HEK293 (cell line): ENCODE results near the gene BYSL.

Experiments used
- CTCF ChIA-PET: fragments of 350-600 bp; formaldehyde crosslinking; extraction: SDS; loops from one replicate; lab custom pipeline; 2021; ENCODE audit warnings: antibody characterized with exemption; lab: Yijun Ruan, JAX
- POLR2A ChIA-PET: fragments of 300-600 bp; formaldehyde crosslinking; extraction: SDS; loops from one replicate; lab custom pipeline; 2020; ENCODE audit warnings: antibody characterized with exemption, inconsistent platforms; lab: Yijun Ruan, JAX
- H3K27ac ChIP-seq: fragments of 200-500 bp; sonication (Bioruptor generic); 2 replicates; pipeline ENCODE4 v1.5.1; 2014; ENCODE audit warnings: low read depth, low read length, control low read depth, inconsistent platforms; ENCODE audit errors: extremely low read depth
- H3K36me3 ChIP-seq, 2 experiments: fragments of 200-500 bp in 1 of 2; sonication (Bioruptor generic) in 1 of 2; 1 replicate in 1 of 2; 2 replicates in 1 of 2; pipeline ENCODE4 v1.5.1; 2014 to 2017; ENCODE audit warnings: inconsistent platforms in 2 of 2, low read length in 2 of 2; ENCODE audit not compliant: control insufficient read depth in 2 of 2, insufficient read depth in 1 of 2
- H3K4me1 ChIP-seq: fragments of 200-500 bp; sonication (Bioruptor generic); 2 replicates; pipeline ENCODE4 v1.5.1; 2014; ENCODE audit warnings: mild to moderate bottlenecking, low read length, inconsistent platforms; ENCODE audit not compliant: control insufficient read depth, insufficient read depth
- H3K4me3 ChIP-seq: 2 replicates; pipeline ENCODE4 v1.5.1; 2011; ENCODE audit warnings: low read depth, mild to moderate bottlenecking, control low read depth, low read length, moderate library complexity
- H3K9me3 ChIP-seq: fragments of 200-500 bp; sonication (Bioruptor generic); 2 replicates; pipeline ENCODE4 v1.5.1; 2014; ENCODE audit warnings: low read depth, low read length, inconsistent platforms; ENCODE audit not compliant: control insufficient read depth, insufficient read depth
- AEBP2 ChIP-seq: fragments of 450-650 bp; formaldehyde crosslinking; IDR thresholded peaks from 2 replicates; pipeline ENCODE4 v1.5.1; 2016; ENCODE audit warnings: missing biosample characterization, missing genetic modification characterization, borderline replicate concordance
- GLIS1 ChIP-seq: fragments of 450-650 bp; formaldehyde crosslinking; IDR thresholded peaks from 2 replicates; pipeline ENCODE4 v1.5.1; 2016; ENCODE audit warnings: missing biosample characterization, missing genetic modification characterization
- HIC1 ChIP-seq: fragments of 450-650 bp; formaldehyde crosslinking; IDR thresholded peaks from 2 replicates; pipeline ENCODE4 v1.5.1; 2016; ENCODE audit warnings: missing biosample characterization, missing genetic modification characterization
- KLF1 ChIP-seq: fragments of 450-650 bp; formaldehyde crosslinking; IDR thresholded peaks from 2 replicates; pipeline ENCODE4 v1.5.1; 2016; ENCODE audit warnings: missing biosample characterization, missing genetic modification characterization
- PRDM6 ChIP-seq: fragments of 450-650 bp; formaldehyde crosslinking; IDR thresholded peaks from 2 replicates; pipeline ENCODE4 v1.5.1; 2017; ENCODE audit warnings: missing biosample characterization, missing genetic modification characterization
- RBAK ChIP-seq: fragments of 450-650 bp; formaldehyde crosslinking; IDR thresholded peaks from 2 replicates; pipeline ENCODE4 v1.5.1; 2016; ENCODE audit warnings: missing biosample characterization, missing genetic modification characterization
- YY1 ChIP-seq: fragments of 450-650 bp; formaldehyde crosslinking; IDR thresholded peaks from 2 replicates; pipeline ENCODE4 v1.5.1; 2018; ENCODE audit warnings: missing biosample characterization, missing genetic modification characterization
- ZNF10 ChIP-seq: fragments of 450-650 bp; formaldehyde crosslinking; IDR thresholded peaks from 2 replicates; pipeline ENCODE4 v1.5.1; 2017; ENCODE audit warnings: missing biosample characterization, missing genetic modification characterization
- ZNF211 ChIP-seq: fragments of 450-650 bp; formaldehyde crosslinking; IDR thresholded peaks from 2 replicates; pipeline ENCODE4 v1.5.1; 2016; ENCODE audit warnings: low read depth, missing biosample characterization, missing genetic modification characterization
- ZNF433 ChIP-seq: fragments of 450-650 bp; formaldehyde crosslinking; IDR thresholded peaks from 2 replicates; pipeline ENCODE4 v1.5.1; 2016; ENCODE audit warnings: missing biosample characterization, missing genetic modification characterization, low read depth
- ZNF501 ChIP-seq: fragments of 450-650 bp; formaldehyde crosslinking; IDR thresholded peaks from 2 replicates; pipeline ENCODE4 v1.5.1; 2016; ENCODE audit warnings: missing biosample characterization, missing genetic modification characterization
- TF ChIP-seq, protein P1 (sequence below): fragments of 450-650 bp; formaldehyde crosslinking; IDR thresholded peaks from 2 replicates; pipeline ENCODE4 v1.5.1; 2016; ENCODE audit warnings: missing biosample characterization, missing genetic modification characterization, low read depth

BYSL gene

DNA sequence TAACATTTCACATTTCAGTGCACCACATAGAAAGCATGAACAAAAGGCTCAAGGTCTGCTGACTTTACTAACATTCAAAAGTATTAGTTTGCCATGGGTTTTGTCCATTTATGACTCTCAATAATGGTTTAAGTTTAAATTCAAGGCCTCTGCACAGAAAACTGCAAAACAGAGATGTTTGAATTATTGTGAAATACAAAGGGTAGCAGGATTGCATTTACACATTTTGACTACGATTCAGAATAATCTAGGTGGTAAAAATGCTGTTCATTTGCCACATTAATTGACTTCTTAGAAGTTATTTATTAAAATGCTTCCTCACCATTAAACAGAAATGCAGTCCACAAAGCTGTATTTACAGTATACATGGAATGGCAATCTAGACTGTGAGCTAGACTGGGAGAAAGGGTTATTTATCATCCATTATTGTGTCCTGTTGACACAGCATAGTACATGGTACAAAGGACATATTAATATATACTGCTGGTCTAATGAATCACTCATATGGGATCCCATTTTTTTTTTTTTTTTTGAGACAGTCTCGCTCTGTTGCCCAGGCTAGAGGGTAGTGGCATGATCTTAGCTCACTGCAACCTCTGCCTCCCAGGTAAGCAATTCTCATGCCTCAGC is 44.1 kb upstream of the BYSL start (continued):
- TF ChIP-seq KLF1 (tag by site-specific recombination) (no peak), HIC1 (no peak), GLIS1 (tag by site-specific recombination) (no peak)

DNA sequence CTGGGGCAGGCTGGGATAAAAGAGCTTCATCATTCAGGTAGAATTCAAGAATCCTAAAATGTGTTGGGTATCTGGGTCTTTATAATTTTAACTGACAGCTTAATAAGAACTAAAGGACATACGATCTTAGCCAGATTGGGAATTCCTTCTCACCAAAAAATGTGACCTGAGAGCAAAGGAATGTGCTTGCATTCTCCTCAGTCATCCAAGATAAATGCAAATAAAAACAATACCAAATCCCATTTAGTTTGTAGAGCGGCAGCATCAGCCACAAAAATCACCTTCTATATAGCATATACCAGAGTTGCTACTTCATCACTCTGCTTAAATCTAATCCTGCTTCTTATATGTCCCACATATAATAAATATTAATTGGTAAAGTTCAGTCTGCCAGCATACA is 43.1 kb upstream of the BYSL start:
- Histone ChIP-seq H3K27ac (no peak overlapping the region), H3K4me3 (no peak overlapping the region), H3K4me1 (no peaks in the 10 kb centered on the region), H3K36me3 (no peaks in the 10 kb centered on the region), H3K9me3 (no peaks in the 10 kb centered on the region)
- ChIA-PET CTCF (interaction anchor here (0.6 to 0.9 kb wide), 6 partner anchors 9 to 511 kb away, joined by 3 to 9 read pairs (median 4); partner anchors contain the start of genes BYSL and MED20), POLR2A (interaction anchor here (1.2 kb wide), 3 partner anchors 14 to 17 kb away, joined by 3 to 4 read pairs (median 3); partner anchors contain the start of gene USP49)
- TF ChIP-seq RBAK (tag by site-specific recombination): no peak
- no peak for TF ChIP-seq ZNF211
- TF ChIP-seq ZNF433 (tag by site-specific recombination): no peak
- no peak for TF ChIP-seq ZNF501 (tag by site-specific recombination)

DNA sequence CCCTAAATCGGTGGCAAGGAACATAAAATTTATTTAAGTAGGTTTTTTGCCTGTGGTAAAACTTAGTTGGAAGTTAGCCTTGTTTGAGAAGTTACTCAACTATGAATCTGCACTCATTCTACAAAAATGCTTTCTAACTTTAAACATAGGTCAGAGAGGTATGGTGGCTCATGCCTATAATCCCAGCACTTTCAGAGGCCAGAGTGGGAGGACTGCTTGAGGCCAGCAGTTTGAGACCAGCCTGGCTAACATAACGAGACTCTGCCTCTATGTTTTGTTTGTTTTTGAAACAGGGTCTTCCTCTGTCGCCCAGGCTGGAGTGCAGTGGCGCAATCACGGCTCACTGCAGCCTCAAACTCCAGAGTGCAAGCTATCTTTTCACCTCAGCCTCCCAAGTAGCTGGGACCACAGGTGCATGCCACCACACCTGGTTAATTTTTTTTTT is 42.3 kb upstream of the BYSL start:
- TF ChIP-seq ZNF10: no peak
- TF ChIP-seq PRDM6: 0 out of 2 replicates have a peak, but pooled peaks have one; percentile 11
- ChIA-PET CTCF (interaction anchor here (0.6 to 1.5 kb wide), 4 partner anchors 14 to 208 kb away, joined by 3 to 12 read pairs (median 7); partner anchors contain the start of genes BYSL and MED20), POLR2A (no interaction called here)
- Histone ChIP-seq H3K9me3 (no peaks in the 10 kb centered on the region), H3K4me3 (no peak overlapping the region), H3K27ac (no peak overlapping the region), H3K4me1 (no peaks in the 10 kb centered on the region), H3K36me3 (no peaks in the 10 kb centered on the region)

GRCh38 chr6:41881506-41881905 is 39.8 kb upstream of the BYSL start:
- H3K4me1 ChIP-seq: no peaks in the 10 kb centered on the region
- TF ChIP-seq AEBP2 (tag by site-specific recombination) (no peak), RBAK (tag by site-specific recombination) (no peak), YY1 (no peak), PRDM6 (0 out of 2 replicates have a peak, but pooled peaks have one; percentile 16)
- TF ChIP-seq, protein P1, sequence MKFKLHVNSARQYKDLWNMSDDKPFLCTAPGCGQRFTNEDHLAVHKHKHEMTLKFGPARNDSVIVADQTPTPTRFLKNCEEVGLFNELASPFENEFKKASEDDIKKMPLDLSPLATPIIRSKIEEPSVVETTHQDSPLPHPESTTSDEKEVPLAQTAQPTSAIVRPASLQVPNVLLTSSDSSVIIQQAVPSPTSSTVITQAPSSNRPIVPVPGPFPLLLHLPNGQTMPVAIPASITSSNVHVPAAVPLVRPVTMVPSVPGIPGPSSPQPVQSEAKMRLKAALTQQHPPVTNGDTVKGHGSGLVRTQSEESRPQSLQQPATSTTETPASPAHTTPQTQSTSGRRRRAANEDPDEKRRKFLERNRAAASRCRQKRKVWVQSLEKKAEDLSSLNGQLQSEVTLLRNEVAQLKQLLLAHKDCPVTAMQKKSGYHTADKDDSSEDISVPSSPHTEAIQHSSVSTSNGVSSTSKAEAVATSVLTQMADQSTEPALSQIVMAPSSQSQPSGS: peak; percentile 66
- TF ChIP-seq, all 188 proteins: peak for 2
- POLR2A ChIA-PET: no interaction called here
- Histone ChIP-seq H3K27ac (no peak overlapping the region), H3K36me3 (no peaks in the 10 kb centered on the region), H3K9me3 (no peaks in the 10 kb centered on the region), H3K4me3 (no peak overlapping the region)
- CTCF ChIA-PET: interaction anchor here (1.2 kb wide), 1 partner anchor 39 kb away, joined by 5 read pairs; the partner anchor contains the start of genes BYSL and MED20
